Activated CD8-positive, alpha-beta memory T cell treated with anti-CD3 and anti-CD28 coated beads, Interleukin-2, amount 50 U/mL, for 24 hours (primary cell): ENCODE results near the gene SH3BP1.
"Not testable (repeated sequence)": the region's sequence is repeated elsewhere in the genome, so short reads cannot be mapped to it uniquely, and the experiment has no call there.

Experiments used
- DNase-seq: peaks from one replicate; pipeline ENCODE4 v3.0.0-alpha.2; 2020; ENCODE audit errors: extremely low read depth

The SH3BP1 gene

GRCh38 chr22:37679670-37680069 is 40.2 kb downstream of the SH3BP1 start:
- no peak for DNase-seq

DNA sequence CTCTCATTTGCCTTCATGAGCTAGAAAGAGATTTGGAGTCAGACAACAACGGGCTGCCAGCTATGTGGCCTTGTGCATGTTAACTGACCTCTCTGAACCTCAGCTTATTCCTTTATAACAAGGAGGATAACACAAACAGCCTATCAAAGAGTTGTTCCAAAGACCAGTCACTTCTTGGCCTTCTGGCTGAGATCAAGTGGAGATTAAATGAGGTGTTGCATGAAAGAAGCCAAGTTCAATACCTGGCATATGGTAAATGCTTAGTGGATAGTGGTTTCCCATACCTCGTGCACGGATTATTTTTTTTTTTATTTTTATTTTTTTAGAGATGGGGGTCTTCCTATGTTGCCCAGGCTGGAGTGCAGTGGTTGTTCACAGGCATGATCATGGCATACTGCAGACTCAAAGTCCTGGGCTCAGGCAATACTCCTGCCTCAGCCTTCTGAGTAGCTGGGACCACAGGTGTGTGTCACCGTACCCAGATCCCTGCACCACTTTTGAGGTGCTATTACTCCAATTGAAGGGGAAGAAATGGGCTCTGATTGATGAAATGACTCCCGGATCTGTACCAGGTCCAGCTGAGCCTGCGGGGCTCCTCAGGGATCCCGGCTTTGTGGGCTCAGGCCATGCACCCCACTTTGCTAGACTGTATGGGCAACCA is 40.9 kb downstream of the SH3BP1 start:
- DNase-seq, result no peak

DNA sequence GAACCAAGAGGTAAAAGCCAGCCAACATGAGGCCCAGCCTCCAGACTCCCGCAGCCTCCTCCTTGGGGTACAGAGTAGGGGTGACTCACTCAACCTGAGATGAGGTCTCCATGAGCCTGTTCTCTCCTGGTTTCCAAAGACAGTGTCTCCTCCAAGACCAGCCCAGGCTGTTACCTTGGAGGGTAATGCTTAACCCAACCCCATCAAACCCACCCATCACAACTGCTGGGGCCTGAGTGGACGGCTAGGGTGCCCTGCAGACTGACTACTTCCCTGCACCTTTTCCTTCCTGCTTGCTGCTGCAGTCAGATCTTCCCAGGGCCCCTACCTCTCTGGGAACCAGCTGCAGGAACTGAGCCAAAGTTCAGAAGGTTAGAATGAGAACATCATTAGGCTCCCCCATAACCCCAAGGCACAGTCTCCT is 41.5 kb downstream of the SH3BP1 start:
- DNase-seq, result no peak

DNA sequence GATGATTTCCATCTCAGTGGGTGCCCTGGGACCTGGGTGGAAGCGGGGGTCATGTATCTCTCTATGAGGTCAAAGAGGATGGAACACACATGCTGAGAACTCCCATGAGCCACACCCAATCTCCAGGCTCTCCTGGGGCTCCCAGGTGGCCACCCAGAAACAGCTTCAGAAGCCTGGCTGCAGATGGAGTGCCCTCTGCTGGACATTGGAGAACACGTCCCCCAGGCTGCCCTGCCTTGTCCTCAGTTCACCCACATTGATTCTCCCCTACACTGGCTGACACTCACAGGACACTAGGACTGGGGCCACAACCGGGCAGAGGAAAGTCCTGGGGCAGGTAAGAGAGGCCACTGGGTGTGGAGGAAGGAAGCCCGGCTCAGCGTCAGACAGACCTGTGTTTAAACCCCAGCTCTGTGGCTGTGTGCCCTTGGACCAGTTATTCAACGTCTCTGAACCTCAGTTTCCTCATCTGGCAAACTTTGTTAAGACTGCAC is 42.1 kb downstream of the SH3BP1 start:
- no peak for DNase-seq

DNA sequence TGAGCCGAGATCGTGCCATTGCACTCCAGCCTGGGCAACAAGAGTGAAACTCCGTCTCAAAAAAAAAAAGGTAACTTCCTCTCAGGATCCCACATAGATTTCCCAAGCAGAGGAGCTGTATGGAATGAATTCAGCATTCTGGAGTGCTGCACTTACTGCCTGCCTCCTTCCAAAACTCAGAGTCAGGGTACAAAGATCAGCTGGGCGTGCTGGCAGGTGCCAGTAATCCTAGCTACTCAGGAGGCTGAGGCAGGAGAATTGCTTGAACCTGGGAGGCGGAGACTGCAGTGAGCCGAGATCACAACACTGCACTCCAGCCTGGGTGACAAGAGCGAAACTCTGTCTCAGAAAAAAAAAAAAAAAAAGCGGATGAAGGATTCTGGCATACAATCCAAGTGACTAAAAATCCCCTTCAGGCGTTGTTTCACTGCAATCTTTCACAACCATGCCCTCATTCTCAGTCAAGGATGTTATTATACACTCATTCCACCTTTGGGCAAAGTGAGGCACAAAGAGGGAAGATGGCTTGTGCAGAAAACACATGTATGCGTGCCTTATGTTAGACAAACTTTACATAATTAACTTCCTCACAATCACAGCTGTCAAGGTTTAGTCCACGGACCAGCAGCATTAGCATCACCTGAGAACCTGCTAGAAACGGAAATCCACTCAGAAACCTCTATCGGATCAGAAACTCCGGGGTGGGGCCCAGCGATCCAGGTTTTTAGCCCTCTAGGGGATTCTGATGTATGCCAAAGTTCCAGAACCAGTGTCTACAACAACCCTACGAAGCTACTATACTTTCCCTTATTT is 45.5 kb downstream of the SH3BP1 start:
- DNase-seq, result no peak

- DNase-seq, result no peak
Observed at GRCh38 chr22:37686002-37686982, 46.8 kb downstream of the SH3BP1 start, which contains the start of gene NOL12. TSS of gene NOL12 (plus strand) at chr22:37686343. CDS start at chr22:37686393, 50 bp downstream.

DNA sequence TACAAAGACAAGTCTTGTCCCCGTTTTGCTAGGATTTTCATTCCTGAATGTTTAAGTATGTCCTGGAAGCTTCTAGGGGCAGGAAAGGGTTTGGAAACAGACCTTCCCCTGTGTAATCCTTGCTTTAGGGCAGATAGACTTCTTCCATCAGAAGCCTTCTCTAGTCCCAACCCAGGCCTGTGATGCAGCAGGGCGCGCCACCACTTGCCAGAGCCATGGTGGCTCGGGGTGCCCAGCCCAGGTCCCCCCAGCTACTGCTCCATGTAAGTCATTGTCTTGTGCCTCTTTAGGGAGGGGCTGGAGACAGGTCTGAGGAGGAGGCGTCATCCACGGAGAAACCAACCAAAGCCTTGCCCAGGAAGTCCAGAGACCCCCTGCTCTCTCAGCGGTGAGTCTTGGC is 50.9 kb downstream of the SH3BP1 start:
- no peak for DNase-seq

DNA sequence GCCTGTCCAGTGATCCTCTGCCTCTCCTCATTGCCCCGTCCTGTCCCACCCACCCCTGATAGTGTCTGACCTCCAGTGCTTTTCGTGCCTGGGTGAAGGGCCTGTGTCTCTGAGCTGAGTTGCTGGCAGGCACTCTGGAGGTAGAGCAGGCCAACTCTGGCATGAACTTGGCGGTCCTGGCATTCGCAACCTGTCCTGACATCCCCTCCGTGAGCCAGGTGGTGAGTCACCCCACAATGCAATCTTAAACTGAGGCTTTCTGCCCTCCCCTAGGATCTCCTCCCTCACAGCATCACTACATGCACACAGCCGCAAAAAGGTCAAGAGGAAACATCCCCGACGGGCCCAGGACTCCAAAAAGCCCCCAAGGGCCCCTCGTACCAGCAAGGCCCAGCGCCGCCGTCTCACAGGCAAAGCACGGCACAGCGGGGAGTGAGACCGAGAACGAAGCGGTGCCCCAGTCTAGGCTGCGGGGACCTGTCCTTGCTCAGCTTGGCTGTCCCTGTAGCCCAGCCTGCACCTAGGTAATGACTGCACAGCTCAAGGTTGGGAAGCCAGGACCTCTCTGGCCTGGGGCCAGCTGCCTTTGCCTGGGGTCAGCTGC is 51.5 kb downstream of the SH3BP1 start:
- DNase-seq, result no peak

- DNase-seq, result no peak
Observed at GRCh38 chr22:37692627-37693285, 53.3 kb downstream of the SH3BP1 start.

- not testable (repeated sequence) for DNase-seq
Observed at GRCh38 chr22:37694131-37694530, 54.7 kb downstream of the SH3BP1 start.

GRCh38 chr22:37696260-37696656 is 56.8 kb downstream of the SH3BP1 start:
- not testable (repeated sequence) for DNase-seq

- peak; percentile 70 for DNase-seq
Observed at GRCh38 chr22:37696657-37697537, 57.4 kb downstream of the SH3BP1 start, which contains the start of gene TRIOBP. TSS of gene TRIOBP (plus strand) at chr22:37697048. CDS start at chr22:37701366, 4,318 bp downstream.

GRCh38 chr22:37697538-37697835 is 58.0 kb downstream of the SH3BP1 start:
- DNase-seq, result no peak

DNA sequence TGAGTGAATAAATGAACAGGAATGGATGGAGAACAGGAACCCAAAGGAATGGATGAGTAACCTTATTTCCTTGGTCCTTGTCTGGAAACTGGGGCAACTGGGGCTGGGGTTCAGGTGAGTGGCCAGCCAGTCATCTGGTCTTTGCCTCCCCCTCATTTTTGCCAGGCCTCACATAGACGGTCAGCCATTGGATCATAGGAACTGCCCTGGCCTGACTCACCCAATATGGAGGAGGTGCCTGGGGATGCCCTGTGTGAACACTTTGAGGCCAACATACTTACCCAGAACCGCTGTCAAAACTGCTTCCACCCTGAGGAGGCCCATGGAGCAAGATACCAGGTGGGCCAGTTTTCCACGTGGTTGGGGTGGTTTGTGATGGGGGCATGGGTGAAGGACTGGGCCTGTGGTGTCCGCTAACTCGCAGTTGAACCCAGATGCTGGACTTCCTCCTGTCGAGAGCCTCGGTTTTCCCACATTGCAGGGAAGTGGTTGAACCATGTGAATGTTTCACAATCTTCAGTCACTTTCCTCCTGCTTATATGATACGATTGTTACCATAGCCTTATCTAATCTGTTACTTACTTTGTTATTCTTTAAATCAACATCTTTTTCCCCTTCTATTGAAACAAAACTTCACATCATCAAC is 61.8 kb downstream of the SH3BP1 start:
- DNase-seq, result no peak

- DNase-seq, result no peak
Observed at GRCh38 chr22:37703906-37704305, 64.4 kb downstream of the SH3BP1 start.

- DNase-seq, result no peak
Observed at GRCh38 chr22:37704645-37705044, 65.2 kb downstream of the SH3BP1 start.

DNA sequence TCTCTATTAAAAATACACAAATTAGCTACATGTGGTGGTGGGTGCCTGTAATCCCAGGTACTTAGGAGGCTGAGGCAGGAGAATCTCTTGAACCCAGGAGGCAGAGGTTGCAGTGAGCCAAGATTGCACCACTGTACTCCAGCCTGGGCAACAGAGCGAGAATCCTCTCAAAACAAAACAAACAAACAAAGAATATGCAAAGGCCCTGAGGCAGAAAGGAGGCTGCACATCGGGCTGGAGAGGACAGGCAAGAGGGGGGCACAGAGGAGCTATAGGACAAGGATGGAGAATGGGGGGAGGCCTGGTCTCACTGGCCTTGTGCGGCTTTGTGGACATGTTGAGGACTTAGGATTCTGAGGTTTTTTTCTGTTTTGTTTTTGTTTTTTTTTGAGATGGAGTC is 65.7 kb downstream of the SH3BP1 start:
- DNase-seq, result no peak
